NCI-H226 (cell line): ENCODE measurements around the gene CHEK2.
"Not testable (repeated sequence)": the region's sequence is repeated elsewhere in the genome, so short reads cannot be mapped to it uniquely, and the experiment has no call there.

Experiments
- DNase-seq: peaks from one replicate; pipeline ENCODE4 v3.0.0-alpha.2; 2015

The CHEK2 gene

GRCh38 chr22:28682966-28683365, 58.7 kb downstream of the CHEK2 start:
- not testable (repeated sequence) for DNase-seq

GRCh38 chr22:28680813-28681490, 60.7 kb downstream of the CHEK2 start:
- DNase-seq = not testable (repeated sequence)

GRCh38 chr22:28679611-28680287, 61.9 kb downstream of the CHEK2 start, which contains the start of gene TTC28:
TSS of gene TTC28 (minus strand) at chr22:28679840. CDS start at chr22:28679723, 117 bp downstream.
- DNase-seq = peak; percentile 24

GRCh38 chr22:28678778-28679610, 62.6 kb downstream of the CHEK2 start:
- DNase-seq = not testable (repeated sequence)

GRCh38 chr22:28678170-28678569, 63.5 kb downstream of the CHEK2 start:
- not testable (repeated sequence) for DNase-seq

- no peak for DNase-seq
Observed at GRCh38 chr22:28674121-28674563, 67.5 kb downstream of the CHEK2 start.

GRCh38 chr22:28670756-28671155, 70.9 kb downstream of the CHEK2 start:
- no peak for DNase-seq

- DNase-seq = no peak
Observed at GRCh38 chr22:28670161-28670560, 71.5 kb downstream of the CHEK2 start.

- DNase-seq = no peak
Observed at GRCh38 chr22:28669387-28669786, 72.2 kb downstream of the CHEK2 start.

GRCh38 chr22:28663569-28663942, 78.1 kb downstream of the CHEK2 start:
- DNase-seq = not testable (repeated sequence)

- DNase-seq = no peak
Observed at GRCh38 chr22:28658448-28658847, 83.2 kb downstream of the CHEK2 start.

GRCh38 chr22:28656181-28656580, 85.4 kb downstream of the CHEK2 start:
- DNase-seq = no peak

- DNase-seq = no peak
Observed at GRCh38 chr22:28650463-28650862, 91.2 kb downstream of the CHEK2 start.

- DNase-seq = no peak
Observed at GRCh38 chr22:28648792-28649191, 92.8 kb downstream of the CHEK2 start.

GRCh38 chr22:28647216-28647615, 94.4 kb downstream of the CHEK2 start:
- DNase-seq = no peak

- DNase-seq = no peak
Observed at GRCh38 chr22:28639321-28639720, 102.3 kb downstream of the CHEK2 start.
